ENCODE measurements around the gene CENPB.

GRCh38 chr20:3797226-3797545 lies 10.6 kb upstream of the CENPB start:
- no peak for TF ChIP-seq CTCF (optimal IDR thresholded peaks at IDR 0.05 in 1 of 3, IDR thresholded peaks at IDR 0.05 in 1 of 3, conservative IDR thresholded peaks at IDR 0.05 in 1 of 3; ENCODE audit: extremely low read depth in 1 of 3, insufficient read depth in 2 of 3, low read length in 3 of 3)
- TF ChIP-seq EZH2 (IDR thresholded peaks at IDR 0.05; ENCODE audit: low read length): no peak

Measured in keratinocyte (primary cell).